Fibroblast of villous mesenchyme (primary cell): ENCODE measurements around the gene SETD1A. TPM values are rescaled to one million over a fixed set of nuclear protein-coding genes. Genes with fewer than 3 reads are reported as not detected.

Source experiments
- DNase-seq: peaks from one replicate; pipeline ENCODE4 v3.0.0-alpha.2; 2010; ENCODE audit warnings: low read depth
- H3K4me3 ChIP-seq: 2 replicates; pipeline ENCODE4 v1.5.1; 2011; ENCODE audit warnings: low read depth, mild to moderate bottlenecking, low read length
- CTCF ChIP-seq: IDR thresholded peaks from 2 replicates; pipeline ENCODE4 v1.5.1; 2012; ENCODE audit warnings: low read depth, mild to moderate bottlenecking, low read length; ENCODE audit not compliant: insufficient read depth
- total RNA-seq: library from RNA; depleted of rRNA; stranded (reverse); fragments of >200 nt; gene quantifications from 2 replicates; pipeline ENCODE4 v1.2.3, GENCODE V29; 2012

The SETD1A gene
- total RNA-seq, 1 donor, result 3.5 TPM

- peak overlapping the region; percentile 94 for H3K4me3 ChIP-seq
- DNase-seq, result peak; percentile 96
- TF ChIP-seq CTCF, result peak; percentile 23
Observed at GRCh38 chr16:30949650-30950515, 7.7 kb upstream of the SETD1A start.

- H3K4me3 ChIP-seq, result peak overlapping the region; percentile 94
- no peak for TF ChIP-seq CTCF
- DNase-seq, result no peak
Observed at GRCh38 chr16:30950516-30951065, 7.0 kb upstream of the SETD1A start.

GRCh38 chr16:30951193-30951592, 6.4 kb upstream of the SETD1A start:
- no peak for TF ChIP-seq CTCF
- H3K4me3 ChIP-seq, result no peak overlapping the region
- no peak for DNase-seq

- no peak for TF ChIP-seq CTCF
- peak; percentile 34 for DNase-seq
- no peak overlapping the region for H3K4me3 ChIP-seq
Observed at GRCh38 chr16:30951750-30952149, 5.8 kb upstream of the SETD1A start.

- no peak for TF ChIP-seq CTCF
- no peak for DNase-seq
- H3K4me3 ChIP-seq, result no peak overlapping the region
Observed at GRCh38 chr16:30953111-30953510, 4.4 kb upstream of the SETD1A start.

GRCh38 chr16:30953511-30954124, 3.9 kb upstream of the SETD1A start:
- no peak overlapping the region for H3K4me3 ChIP-seq
- DNase-seq, result peak; percentile 72
- TF ChIP-seq CTCF, result peak; percentile 81
